ENCODE measurements around the gene MLEC. TPM values are rescaled to one million over a fixed set of nuclear protein-coding genes. Genes with fewer than 3 reads are reported as not detected.
A peak's percentile ranks its signal among the peaks of the same experiment; 100 is the strongest.

The MLEC gene
- total RNA-seq, 1 donor from 2014 or later = 167 TPM

GRCh38 chr12:120650233-120650690 is 36.7 kb upstream of the MLEC start:
- Mint-ChIP-seq H3K9me3 (no peaks in the 10 kb centered on the region), H3K27me3 (ENCODE audit: low read depth) (peaks cover 44% of the 10 kb centered on the region), H3K27ac (ENCODE audit: unreplicated experiment) (no peak overlapping the region), H3K36me3 (ENCODE audit: low read depth) (no peaks in the 10 kb centered on the region), H3K4me1 (peaks cover 35% of the 10 kb centered on the region), H3K4me3 (no peak overlapping the region)
- TF ChIP-seq, protein P1, sequence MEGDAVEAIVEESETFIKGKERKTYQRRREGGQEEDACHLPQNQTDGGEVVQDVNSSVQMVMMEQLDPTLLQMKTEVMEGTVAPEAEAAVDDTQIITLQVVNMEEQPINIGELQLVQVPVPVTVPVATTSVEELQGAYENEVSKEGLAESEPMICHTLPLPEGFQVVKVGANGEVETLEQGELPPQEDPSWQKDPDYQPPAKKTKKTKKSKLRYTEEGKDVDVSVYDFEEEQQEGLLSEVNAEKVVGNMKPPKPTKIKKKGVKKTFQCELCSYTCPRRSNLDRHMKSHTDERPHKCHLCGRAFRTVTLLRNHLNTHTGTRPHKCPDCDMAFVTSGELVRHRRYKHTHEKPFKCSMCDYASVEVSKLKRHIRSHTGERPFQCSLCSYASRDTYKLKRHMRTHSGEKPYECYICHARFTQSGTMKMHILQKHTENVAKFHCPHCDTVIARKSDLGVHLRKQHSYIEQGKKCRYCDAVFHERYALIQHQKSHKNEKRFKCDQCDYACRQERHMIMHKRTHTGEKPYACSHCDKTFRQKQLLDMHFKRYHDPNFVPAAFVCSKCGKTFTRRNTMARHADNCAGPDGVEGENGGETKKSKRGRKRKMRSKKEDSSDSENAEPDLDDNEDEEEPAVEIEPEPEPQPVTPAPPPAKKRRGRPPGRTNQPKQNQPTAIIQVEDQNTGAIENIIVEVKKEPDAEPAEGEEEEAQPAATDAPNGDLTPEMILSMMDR (conservative IDR thresholded peaks at IDR 0.05) = no peak
- DNase-seq (ENCODE audit: low read depth, low spot score) = no peak

- Mint-ChIP-seq H3K4me3 (no peak overlapping the region), H3K27me3 (ENCODE audit: low read depth) (peaks cover 31% of the 10 kb centered on the region), H3K27ac (ENCODE audit: unreplicated experiment) (no peak overlapping the region), H3K36me3 (ENCODE audit: low read depth) (no peaks in the 10 kb centered on the region), H3K4me1 (peaks cover 35% of the 10 kb centered on the region), H3K9me3 (no peaks in the 10 kb centered on the region)
- TF ChIP-seq, protein P1 (conservative IDR thresholded peaks at IDR 0.05) = no peak
- DNase-seq (ENCODE audit: low read depth, low spot score) = no peak
Observed at GRCh38 chr12:120651821-120652220, 35.1 kb upstream of the MLEC start.

DNA sequence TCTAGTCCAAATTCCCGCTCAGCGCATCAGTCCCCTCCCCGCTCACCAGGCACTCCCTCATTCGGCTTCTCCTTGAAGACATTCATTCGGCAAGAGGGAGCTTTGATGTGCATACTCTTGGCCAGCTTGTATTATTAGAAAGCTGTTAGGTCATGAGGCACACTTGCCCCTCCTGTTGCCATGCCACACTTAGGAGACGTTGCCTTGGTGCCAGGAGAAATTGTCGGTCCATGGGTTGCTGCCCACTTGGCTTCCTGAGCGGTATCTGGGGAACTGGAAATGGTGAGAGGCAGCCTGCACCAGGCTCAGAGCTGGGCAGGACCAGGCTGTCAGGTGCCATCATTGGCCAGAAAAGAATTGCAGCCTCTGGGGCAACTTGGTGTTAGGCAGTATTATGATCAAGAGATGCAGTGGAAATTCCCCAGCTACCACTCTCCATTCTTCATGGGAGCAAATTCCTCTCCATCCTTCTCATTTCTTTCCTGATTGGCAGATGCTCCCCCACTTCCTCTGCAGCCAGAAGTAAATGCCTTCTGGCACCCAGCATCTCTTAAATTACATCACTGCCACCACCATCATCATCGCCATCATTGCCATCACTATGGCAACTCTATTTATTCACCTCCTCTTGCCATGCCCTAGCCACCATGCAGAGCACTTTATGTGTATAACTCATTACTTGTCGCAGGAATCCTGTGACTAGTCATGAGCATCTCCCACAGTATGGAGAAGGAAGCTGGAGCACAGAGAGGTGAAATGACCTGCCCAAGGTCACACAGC is 34.1 kb upstream of the MLEC start:
- TF ChIP-seq, protein P1 (conservative IDR thresholded peaks at IDR 0.05) = no peak
- H3K36me3 Mint-ChIP-seq (ENCODE audit: low read depth) = no peaks in the 10 kb centered on the region
- H3K4me3 Mint-ChIP-seq = peak overlapping the region; percentile 45
- H3K4me1 Mint-ChIP-seq = peaks cover 31% of the 10 kb centered on the region
- DNase-seq (ENCODE audit: low read depth, low spot score) = no peak
- H3K27ac Mint-ChIP-seq (ENCODE audit: unreplicated experiment) = no peak overlapping the region
- peaks cover 27% of the 10 kb centered on the region for H3K27me3 Mint-ChIP-seq (ENCODE audit: low read depth)
- no peaks in the 10 kb centered on the region for H3K9me3 Mint-ChIP-seq

DNA sequence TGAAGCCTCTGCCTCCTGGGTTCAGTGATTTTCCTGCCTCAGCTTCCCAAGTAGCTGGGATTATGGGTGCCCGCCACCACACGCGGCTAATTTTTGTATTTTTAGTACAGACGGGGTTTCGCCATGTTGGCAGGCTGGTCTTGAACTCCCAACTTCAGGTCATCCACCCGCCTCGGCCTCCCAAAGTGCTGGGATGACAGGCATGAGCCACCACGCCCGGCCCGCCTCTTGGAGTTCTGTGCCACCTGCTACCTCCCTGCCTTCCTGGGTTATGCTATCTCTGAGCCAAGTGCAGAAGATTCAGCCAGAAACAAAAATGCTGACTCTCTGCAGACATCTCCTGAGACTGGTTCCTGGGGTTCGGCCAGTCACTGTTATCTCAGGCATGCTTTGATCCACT is 33.3 kb upstream of the MLEC start:
- no peak for DNase-seq (ENCODE audit: low read depth, low spot score)
- H3K36me3 Mint-ChIP-seq (ENCODE audit: low read depth) = no peaks in the 10 kb centered on the region

GRCh38 chr12:120654656-120655055 is 32.3 kb upstream of the MLEC start:
- no peaks in the 10 kb centered on the region for H3K9me3 Mint-ChIP-seq
- DNase-seq (ENCODE audit: low read depth, low spot score) = no peak

More for the DNA sequence above, 33.3 kb upstream of the MLEC start:
- no peaks in the 10 kb centered on the region for H3K9me3 Mint-ChIP-seq
- peaks cover 26% of the 10 kb centered on the region for H3K4me1 Mint-ChIP-seq
- H3K27ac Mint-ChIP-seq (ENCODE audit: unreplicated experiment) = no peak overlapping the region
- no peak overlapping the region for H3K4me3 Mint-ChIP-seq
- TF ChIP-seq, protein P1 (conservative IDR thresholded peaks at IDR 0.05) = no peak
- peaks cover 27% of the 10 kb centered on the region for H3K27me3 Mint-ChIP-seq (ENCODE audit: low read depth)

More at GRCh38 chr12:120654656-120655055, 32.3 kb upstream of the MLEC start:
- Mint-ChIP-seq H3K27ac (ENCODE audit: unreplicated experiment) (no peak overlapping the region), H3K27me3 (ENCODE audit: low read depth) (peaks cover 21% of the 10 kb centered on the region), H3K36me3 (ENCODE audit: low read depth) (no peaks in the 10 kb centered on the region), H3K4me1 (peaks cover 16% of the 10 kb centered on the region), H3K4me3 (no peak overlapping the region)
- TF ChIP-seq, protein P1 (conservative IDR thresholded peaks at IDR 0.05) = no peak
